CD4-positive, alpha-beta T cell (primary cell): Measurements from ENCODE around the gene EMC8. TPM values are rescaled to one million over a fixed set of nuclear protein-coding genes. Genes with fewer than 3 reads are reported as not detected.

ENCODE experiments used
- ATAC-seq: fragments of 200-7000 bp; cut with Tn5 transposase; one replicate; pipeline ENCODE4 v1.10.0; 2022; ENCODE audit warnings: mild to moderate bottlenecking; ENCODE audit not compliant: poor library complexity
- CTCF ChIA-PET: fragments of 350-600 bp; sonication (Branson Sonifier 250); formaldehyde crosslinking; loops from one replicate; lab custom pipeline; 2021; ENCODE audit warnings: antibody characterized with exemption, inconsistent platforms; lab: Charles Lee
- POLR2A ChIA-PET: fragments of 350-600 bp; sonication (Branson Sonifier 250); formaldehyde crosslinking; loops from one replicate; lab custom pipeline; 2021; ENCODE audit warnings: antibody characterized with exemption, inconsistent platforms; lab: Charles Lee
- DNase-seq, 14 experiments: peaks; one replicate each; pipeline ENCODE4 v3.0.0-alpha.2; 2013 to 2020; ENCODE audit warnings: mixed read lengths in 2 of 14
- H3K27ac ChIP-seq, 2 donors: one replicate each; pipeline versions ENCODE4 v1.5.1 to v1.7.0; 2013; ENCODE audit warnings: low read length in 2 of 2, low read depth in 1 of 2, mild to moderate bottlenecking in 1 of 2
- H3K27me3 ChIP-seq, 2 experiments: 1 replicate in 1 of 2; 2 replicates in 1 of 2; pipeline versions ENCODE4 v1.6.1 to v1.7.0; 2013; ENCODE audit warnings: low read length in 2 of 2, control low read depth in 1 of 2, mild to moderate bottlenecking in 1 of 2, moderate library complexity in 1 of 2; ENCODE audit not compliant: insufficient read depth in 2 of 2, control insufficient read depth in 1 of 2
- H3K36me3 ChIP-seq: one replicate; pipeline ENCODE4 v1.6.1; 2013; ENCODE audit warnings: low read length, control low read depth; ENCODE audit not compliant: insufficient read depth
- H3K4me1 ChIP-seq: one replicate; pipeline ENCODE4 v1.6.1; 2013; ENCODE audit warnings: low read length, control low read depth; ENCODE audit not compliant: insufficient read depth
- H3K4me3 ChIP-seq: one replicate; pipeline ENCODE4 v1.5.1; 2013; ENCODE audit warnings: mild to moderate bottlenecking, low read length, moderate library complexity
- H3K9me3 ChIP-seq, 2 experiments: 1 replicate in 1 of 2; 2 replicates in 1 of 2; pipeline versions ENCODE4 v1.6.1 to v1.7.0; 2013; ENCODE audit warnings: low read length in 2 of 2, mild to moderate bottlenecking in 2 of 2, control low read depth in 1 of 2, moderate library complexity in 1 of 2; ENCODE audit not compliant: control insufficient read depth in 1 of 2, insufficient read depth in 1 of 2
- H3K27ac Mint-ChIP-seq: one replicate; pipeline ENCODE4 v1.8.0; 2020; ENCODE audit warnings: mixed read lengths
- H3K27me3 Mint-ChIP-seq: one replicate; pipeline ENCODE4 v1.8.0; 2021; ENCODE audit warnings: mixed read lengths
- H3K36me3 Mint-ChIP-seq: one replicate; pipeline ENCODE4 v1.8.0; 2021; ENCODE audit warnings: low read depth, mixed read lengths
- H3K4me1 Mint-ChIP-seq: one replicate; pipeline ENCODE4 v1.8.0; 2021; ENCODE audit warnings: low read depth, mixed read lengths
- H3K4me3 Mint-ChIP-seq: one replicate; pipeline ENCODE4 v1.8.0; 2020; ENCODE audit warnings: mild to moderate bottlenecking, mixed read lengths
- H3K9me3 Mint-ChIP-seq: one replicate; pipeline ENCODE4 v1.8.0; 2020; ENCODE audit warnings: mixed read lengths
- CTCF ChIP-seq: fragments of 200-600 bp; IDR thresholded peaks from one replicate; pipeline ENCODE4 v1.8.0; 2022; ENCODE audit warnings: antibody characterized with exemption, mild to moderate bottlenecking
- intact Hi-C, 2 experiments: fragments of 100-400 bp; cut with DNase I in 1 of 2; cut with micrococcal nuclease in 1 of 2; formaldehyde crosslinking; loops; one replicate each; pipeline versions ENCODE4 v1.15.1 to v1.9.0; 2023 to 2025; cut with DNase I, micrococcal nuclease
- total RNA-seq, 174 experiments: library from RNA in 2 of 174; stranded (reverse) in 2 of 174; gene quantifications; one replicate each; pipeline ENCODE4 v1.2.3 and lab custom pipeline; 2021 to 2026

EMC8 gene
- total RNA-seq, 2 experiments from 2014 or later, result 38.9 to 41.7 TPM

- Mint-ChIP-seq H3K4me3 (peak overlapping the region; percentile 88), H3K36me3 (no peaks in the 10 kb centered on the region), H3K9me3 (no peaks in the 10 kb centered on the region), H3K27me3 (peaks cover 38% of the 10 kb centered on the region), H3K27ac (no peak overlapping the region), H3K4me1 (peaks cover 5% of the 10 kb centered on the region)
- ATAC-seq, result no peak
- peak overlapping the region; percentile 44 for H3K4me3 ChIP-seq
- DNase-seq, result no peak
- H3K4me1 ChIP-seq, result peaks cover 16% of the 10 kb centered on the region
- peaks cover 0 to 6% of the 10 kb centered on the region in 2 experiments for H3K9me3 ChIP-seq
- intact Hi-C loops, result no loop called here
- TF ChIP-seq CTCF, result no peak
- H3K27ac ChIP-seq, result no peak overlapping the region
- ChIA-PET CTCF (no interaction called here), POLR2A (no interaction called here)
- peaks cover 37 to 40% of the 10 kb centered on the region in 2 experiments for H3K27me3 ChIP-seq
- H3K36me3 ChIP-seq, result no peaks in the 10 kb centered on the region
Observed at GRCh38 chr16:85749771-85750145, 49.6 kb downstream of the EMC8 start.

- Mint-ChIP-seq H3K9me3 (no peaks in the 10 kb centered on the region), H3K27ac (no peak overlapping the region), H3K4me3 (no peak overlapping the region), H3K27me3 (peaks cover 16% of the 10 kb centered on the region), H3K4me1 (peaks cover 5% of the 10 kb centered on the region), H3K36me3 (no peaks in the 10 kb centered on the region)
- CTCF ChIA-PET, result no interaction called here
- TF ChIP-seq CTCF, result no peak
- ATAC-seq (no peak), DNase-seq (no peak)
- Histone ChIP-seq H3K36me3 (no peaks in the 10 kb centered on the region), H3K27me3 (peaks cover 17 to 21% of the 10 kb centered on the region in 2 experiments), H3K4me3 (no peak overlapping the region), H3K27ac (no peak overlapping the region), H3K4me1 (peaks cover 16% of the 10 kb centered on the region), H3K9me3 (no peaks in the 10 kb centered on the region)
- intact Hi-C loops, result no loop called here
- POLR2A ChIA-PET, result no interaction called here
Observed at GRCh38 chr16:85746460-85747215, 52.7 kb downstream of the EMC8 start.

- no peak for DNase-seq
Observed at GRCh38 chr16:85738923-85739715, 60.2 kb downstream of the EMC8 start.

More at GRCh38 chr16:85738923-85739715, 60.2 kb downstream of the EMC8 start:
- Histone ChIP-seq H3K4me1 (peaks cover 26% of the 10 kb centered on the region), H3K27ac (no peak overlapping the region), H3K9me3 (no peaks in the 10 kb centered on the region), H3K4me3 (no peak overlapping the region), H3K36me3 (no peaks in the 10 kb centered on the region), H3K27me3 (no peaks in the 10 kb centered on the region)
- Mint-ChIP-seq H3K27ac (no peak overlapping the region), H3K4me1 (peaks cover 14% of the 10 kb centered on the region), H3K36me3 (no peaks in the 10 kb centered on the region), H3K9me3 (no peaks in the 10 kb centered on the region), H3K4me3 (no peak overlapping the region), H3K27me3 (no peaks in the 10 kb centered on the region)
- CTCF ChIA-PET, result no interaction called here
- POLR2A ChIA-PET, result no interaction called here
- no peak for ATAC-seq
- no peak for TF ChIP-seq CTCF
- intact Hi-C loops, result no loop called here
